ENCODE data around the gene FGFRL1. TPM values are rescaled to one million over a fixed set of nuclear protein-coding genes. Genes with fewer than 3 reads are reported as not detected.

Gene FGFRL1
- total RNA-seq, 2 donors from 2014 or later: 12.0 to 16.7 TPM

GRCh38 chr4:1004557-1005485 is 6.6 kb upstream of the FGFRL1 start:
- Mint-ChIP-seq H3K9me3 (no peaks in the 10 kb centered on the region), H3K27me3 (peaks cover 29% of the 10 kb centered on the region), H3K4me1 (no peaks in the 10 kb centered on the region), H3K27ac (no peak overlapping the region), H3K36me3 (ENCODE audit: low read depth) (no peaks in the 10 kb centered on the region), H3K4me3 (no peak overlapping the region)
- ATAC-seq (replicated peaks): no peak

- Mint-ChIP-seq H3K4me1 (peaks cover 4% of the 10 kb centered on the region), H3K36me3 (ENCODE audit: low read depth) (no peaks in the 10 kb centered on the region), H3K27me3 (peaks cover 29% of the 10 kb centered on the region), H3K9me3 (no peaks in the 10 kb centered on the region), H3K4me3 (no peak overlapping the region), H3K27ac (no peak overlapping the region)
- ATAC-seq (replicated peaks): no peak
Observed at GRCh38 chr4:1006856-1007255, 4.6 kb upstream of the FGFRL1 start.

GRCh38 chr4:1008840-1009541 is 2.4 kb upstream of the FGFRL1 start:
- Mint-ChIP-seq H3K4me1 (peaks cover 4% of the 10 kb centered on the region), H3K4me3 (peak overlapping the region; percentile 67), H3K27ac (peak overlapping the region; percentile 37), H3K27me3 (peaks cover 29% of the 10 kb centered on the region), H3K36me3 (ENCODE audit: low read depth) (no peaks in the 10 kb centered on the region), H3K9me3 (no peaks in the 10 kb centered on the region)
- ATAC-seq (replicated peaks): peak; percentile 11

- Mint-ChIP-seq H3K27me3 (peaks cover 25% of the 10 kb centered on the region), H3K36me3 (ENCODE audit: low read depth) (no peaks in the 10 kb centered on the region), H3K4me3 (peak overlapping the region; percentile 91), H3K27ac (peak overlapping the region; percentile 88), H3K9me3 (no peaks in the 10 kb centered on the region), H3K4me1 (peaks cover 4% of the 10 kb centered on the region)
- peak; percentile 43 for ATAC-seq (replicated peaks)
Observed at GRCh38 chr4:1009542-1010394, 1.7 kb upstream of the FGFRL1 start.

- Mint-ChIP-seq H3K27ac (peak overlapping the region; percentile 88), H3K36me3 (ENCODE audit: low read depth) (no peaks in the 10 kb centered on the region), H3K4me3 (peak overlapping the region; percentile 91), H3K9me3 (no peaks in the 10 kb centered on the region), H3K4me1 (peaks cover 4% of the 10 kb centered on the region), H3K27me3 (peaks cover 24% of the 10 kb centered on the region)
- ATAC-seq (replicated peaks): peak; percentile 60
Observed at GRCh38 chr4:1010395-1011021, 918 bp upstream of the FGFRL1 start.

GRCh38 chr4:1011666-1012033 is 224 bp downstream of the FGFRL1 start:
- no peaks in the 10 kb centered on the region for H3K9me3 Mint-ChIP-seq
- no peak overlapping the region for H3K4me3 Mint-ChIP-seq

GRCh38 chr4:1012034-1012739 is 761 bp downstream of the FGFRL1 start:
- peaks cover 18% of the 10 kb centered on the region for H3K27me3 Mint-ChIP-seq
- H3K4me1 Mint-ChIP-seq: peaks cover 4% of the 10 kb centered on the region
- no peaks in the 10 kb centered on the region for H3K36me3 Mint-ChIP-seq (ENCODE audit: low read depth)
- no peak overlapping the region for H3K27ac Mint-ChIP-seq
- ATAC-seq (replicated peaks): no peak
- H3K4me3 Mint-ChIP-seq: peak overlapping the region; percentile 19
- H3K9me3 Mint-ChIP-seq: no peaks in the 10 kb centered on the region

More at GRCh38 chr4:1011666-1012033, 224 bp downstream of the FGFRL1 start:
- ATAC-seq (replicated peaks): no peak
- peaks cover 24% of the 10 kb centered on the region for H3K27me3 Mint-ChIP-seq
- H3K4me1 Mint-ChIP-seq: peaks cover 4% of the 10 kb centered on the region
- H3K36me3 Mint-ChIP-seq (ENCODE audit: low read depth): no peaks in the 10 kb centered on the region
- no peak overlapping the region for H3K27ac Mint-ChIP-seq

GRCh38 chr4:1013225-1014073 is 2.0 kb downstream of the FGFRL1 start:
- no peaks in the 10 kb centered on the region for H3K36me3 Mint-ChIP-seq (ENCODE audit: low read depth)
- ATAC-seq (replicated peaks): no peak
- H3K27ac Mint-ChIP-seq: no peak overlapping the region
- peaks cover 4% of the 10 kb centered on the region for H3K4me1 Mint-ChIP-seq
- peak overlapping the region; percentile 29 for H3K4me3 Mint-ChIP-seq
- peaks cover 7% of the 10 kb centered on the region for H3K27me3 Mint-ChIP-seq
- H3K9me3 Mint-ChIP-seq: no peaks in the 10 kb centered on the region

- H3K27ac Mint-ChIP-seq: no peak overlapping the region
- H3K36me3 Mint-ChIP-seq (ENCODE audit: low read depth): no peaks in the 10 kb centered on the region
- no peaks in the 10 kb centered on the region for H3K9me3 Mint-ChIP-seq
- no peaks in the 10 kb centered on the region for H3K27me3 Mint-ChIP-seq
- ATAC-seq (replicated peaks): no peak
- peaks cover 4% of the 10 kb centered on the region for H3K4me1 Mint-ChIP-seq
- H3K4me3 Mint-ChIP-seq: no peak overlapping the region
Observed at GRCh38 chr4:1014291-1015167, 3.1 kb downstream of the FGFRL1 start.

GRCh38 chr4:1015179-1015578 is 3.8 kb downstream of the FGFRL1 start:
- Mint-ChIP-seq H3K27me3 (no peaks in the 10 kb centered on the region), H3K27ac (no peak overlapping the region), H3K9me3 (no peaks in the 10 kb centered on the region), H3K4me1 (peaks cover 4% of the 10 kb centered on the region), H3K4me3 (no peak overlapping the region), H3K36me3 (ENCODE audit: low read depth) (no peaks in the 10 kb centered on the region)
- ATAC-seq (replicated peaks): no peak

GRCh38 chr4:1015746-1016145 is 4.3 kb downstream of the FGFRL1 start:
- H3K36me3 Mint-ChIP-seq (ENCODE audit: low read depth): no peaks in the 10 kb centered on the region
- no peak for ATAC-seq (replicated peaks)
- no peak overlapping the region for H3K4me3 Mint-ChIP-seq
- H3K27me3 Mint-ChIP-seq: no peaks in the 10 kb centered on the region
- no peak overlapping the region for H3K27ac Mint-ChIP-seq
- peaks cover under 1% of the 10 kb centered on the region for H3K4me1 Mint-ChIP-seq
- H3K9me3 Mint-ChIP-seq: no peaks in the 10 kb centered on the region

- H3K27me3 Mint-ChIP-seq: no peaks in the 10 kb centered on the region
- no peaks in the 10 kb centered on the region for H3K36me3 Mint-ChIP-seq (ENCODE audit: low read depth)
- no peak overlapping the region for H3K27ac Mint-ChIP-seq
- no peak overlapping the region for H3K4me3 Mint-ChIP-seq
- ATAC-seq (replicated peaks): no peak
- no peaks in the 10 kb centered on the region for H3K9me3 Mint-ChIP-seq
- no peaks in the 10 kb centered on the region for H3K4me1 Mint-ChIP-seq
Observed at GRCh38 chr4:1017211-1017610, 5.8 kb downstream of the FGFRL1 start.

Data from activated T-helper 17 cell treated with anti-CD3 and anti-CD28 coated beads, Interleukin-2, amount 50 U/mL, for 72 hours (primary cell).